Raji (cell line): ENCODE results near the gene FKBP9.

Source experiments
- POLR2A ChIP-seq: IDR thresholded peaks from 2 replicates; pipeline ENCODE4 v1.6.1; 2011; ENCODE audit warnings: low read depth, low read length, control low read depth; ENCODE audit not compliant: insufficient read depth

The FKBP9 gene

DNA sequence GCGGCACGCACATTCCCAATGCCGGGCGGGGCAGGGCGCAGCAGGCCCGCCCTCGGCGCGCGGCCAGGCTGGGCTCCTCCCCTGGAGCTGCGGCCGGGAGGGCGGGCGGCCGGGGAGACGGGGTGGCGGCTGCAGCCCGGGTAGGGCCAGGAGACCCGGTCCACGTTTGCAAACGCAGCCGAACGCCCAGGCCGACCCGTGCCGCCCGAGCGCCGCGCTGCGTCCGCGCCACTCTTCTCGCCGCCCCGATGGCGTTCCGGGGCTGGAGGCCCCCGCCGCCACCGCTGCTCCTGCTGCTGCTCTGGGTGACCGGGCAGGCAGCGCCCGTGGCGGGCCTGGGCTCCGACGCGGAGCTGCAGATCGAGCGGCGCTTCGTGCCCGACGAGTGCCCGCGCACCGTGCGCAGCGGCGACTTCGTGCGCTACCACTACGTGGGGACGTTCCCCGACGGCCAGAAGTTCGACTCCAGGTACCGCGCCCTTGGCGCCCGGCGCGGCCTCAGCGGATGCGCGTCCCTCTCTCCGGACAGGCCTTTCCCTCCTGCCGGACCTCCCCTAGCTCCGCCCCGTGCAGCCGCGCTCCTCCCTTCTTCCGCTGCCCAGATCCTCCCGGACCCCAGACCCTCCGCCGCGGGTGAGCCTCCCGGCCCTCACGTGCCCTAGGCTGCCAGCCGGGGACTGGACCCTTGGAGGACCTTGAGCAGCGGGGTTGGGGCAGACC lies at the start of gene FKBP9:
Gene FKBP9 (plus strand): TSS at position 115 of the 720 bp plus-strand sequence. CDS start 134 bp downstream, at position 249.
- no peak for TF ChIP-seq POLR2A

DNA sequence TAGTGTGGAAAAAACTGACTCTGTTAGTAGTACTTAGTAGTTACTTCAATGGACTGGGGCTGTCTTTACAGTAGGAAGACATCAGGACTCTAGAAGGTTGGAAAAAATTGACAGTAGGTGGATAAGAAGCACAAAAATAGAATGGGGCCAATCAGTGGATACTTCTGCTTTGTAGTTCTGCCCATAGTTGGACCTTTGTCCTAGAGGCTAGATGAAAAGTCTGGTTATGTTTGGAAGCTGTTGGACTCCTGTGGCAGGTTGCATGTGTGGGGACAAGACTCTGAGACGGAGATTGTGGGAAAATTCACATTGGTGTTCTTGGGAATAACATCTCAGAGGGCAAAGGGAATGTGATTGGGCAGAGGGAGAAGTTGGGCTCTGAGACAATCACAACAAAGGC lies 47.0 kb upstream of the FKBP9 start:
- no peak for TF ChIP-seq POLR2A

GRCh38 chr7:32914184-32914583 lies 43.1 kb upstream of the FKBP9 start:
- TF ChIP-seq POLR2A = no peak

- TF ChIP-seq POLR2A = no peak
Measured at GRCh38 chr7:32915041-32915536, 42.2 kb upstream of the FKBP9 start.

DNA sequence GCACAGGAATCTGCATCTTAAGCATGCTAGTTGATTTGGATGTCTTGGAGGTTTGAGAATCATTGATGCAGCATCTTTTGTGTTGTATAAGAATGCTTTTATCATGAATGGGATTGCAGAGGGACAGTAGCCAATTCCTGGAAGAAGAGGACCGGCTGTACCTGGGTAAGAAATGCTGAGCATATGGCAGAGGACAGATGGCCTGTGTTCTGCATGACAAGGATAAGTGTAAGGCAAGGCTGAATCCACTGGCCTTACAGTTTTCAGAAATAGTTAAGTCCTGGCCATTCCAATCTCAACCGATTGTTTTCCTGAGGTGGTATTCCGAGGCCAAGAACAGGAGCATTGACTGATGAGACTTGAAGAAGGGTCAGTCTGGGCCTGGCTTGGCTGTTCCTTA lies 41.2 kb upstream of the FKBP9 start:
- no peak for TF ChIP-seq POLR2A

- TF ChIP-seq POLR2A = no peak
Measured at GRCh38 chr7:32921896-32922295, 35.3 kb upstream of the FKBP9 start.

GRCh38 chr7:32928785-32929298 lies 28.4 kb upstream of the FKBP9 start:
- no peak for TF ChIP-seq POLR2A

- TF ChIP-seq POLR2A = no peak
Measured at GRCh38 chr7:32929430-32930143, 27.7 kb upstream of the FKBP9 start.

- no peak for TF ChIP-seq POLR2A
Measured at GRCh38 chr7:32930378-32930777, 26.9 kb upstream of the FKBP9 start.

GRCh38 chr7:32935558-32935957 lies 21.7 kb upstream of the FKBP9 start:
- no peak for TF ChIP-seq POLR2A

DNA sequence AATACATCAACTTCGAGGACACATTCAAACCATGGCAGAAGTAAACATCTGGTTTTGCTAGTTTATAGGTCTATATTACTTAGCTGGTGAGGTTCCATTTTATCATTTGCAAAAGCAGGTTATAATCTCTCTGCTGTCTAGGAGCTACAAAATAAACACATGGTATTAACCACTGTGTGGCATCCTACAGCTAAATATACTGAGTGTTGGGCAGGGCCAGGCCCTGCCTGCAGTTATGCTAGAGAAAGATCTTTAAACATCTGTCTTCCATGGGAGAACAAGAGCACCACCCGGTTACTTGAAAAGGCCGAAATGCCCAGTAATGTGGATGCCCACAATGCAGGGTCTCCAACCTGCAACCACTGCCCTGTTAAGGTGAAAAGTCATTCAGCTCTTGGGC lies 20.6 kb upstream of the FKBP9 start:
- TF ChIP-seq POLR2A = no peak

- TF ChIP-seq POLR2A = no peak
Measured at GRCh38 chr7:32937344-32938174, 19.7 kb upstream of the FKBP9 start.

DNA sequence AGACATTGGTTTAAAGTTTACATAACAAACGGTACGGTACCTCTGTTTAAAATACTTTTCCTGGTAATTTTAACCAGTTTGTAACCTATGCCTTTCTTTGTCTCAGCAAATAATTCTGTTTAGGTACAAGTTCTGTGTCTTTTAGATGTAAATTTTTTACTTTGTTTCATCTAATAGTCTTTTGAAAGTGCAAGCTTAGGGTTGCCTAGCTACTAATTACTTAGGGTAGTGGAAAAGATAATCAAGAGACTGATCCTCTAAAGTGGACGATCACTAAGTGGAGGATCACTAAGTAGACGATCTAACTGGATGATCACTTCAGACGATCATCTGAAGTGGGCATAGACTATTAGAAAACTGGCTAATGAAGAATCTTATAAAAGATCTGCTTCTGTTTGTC lies 16.1 kb upstream of the FKBP9 start:
- no peak for TF ChIP-seq POLR2A

DNA sequence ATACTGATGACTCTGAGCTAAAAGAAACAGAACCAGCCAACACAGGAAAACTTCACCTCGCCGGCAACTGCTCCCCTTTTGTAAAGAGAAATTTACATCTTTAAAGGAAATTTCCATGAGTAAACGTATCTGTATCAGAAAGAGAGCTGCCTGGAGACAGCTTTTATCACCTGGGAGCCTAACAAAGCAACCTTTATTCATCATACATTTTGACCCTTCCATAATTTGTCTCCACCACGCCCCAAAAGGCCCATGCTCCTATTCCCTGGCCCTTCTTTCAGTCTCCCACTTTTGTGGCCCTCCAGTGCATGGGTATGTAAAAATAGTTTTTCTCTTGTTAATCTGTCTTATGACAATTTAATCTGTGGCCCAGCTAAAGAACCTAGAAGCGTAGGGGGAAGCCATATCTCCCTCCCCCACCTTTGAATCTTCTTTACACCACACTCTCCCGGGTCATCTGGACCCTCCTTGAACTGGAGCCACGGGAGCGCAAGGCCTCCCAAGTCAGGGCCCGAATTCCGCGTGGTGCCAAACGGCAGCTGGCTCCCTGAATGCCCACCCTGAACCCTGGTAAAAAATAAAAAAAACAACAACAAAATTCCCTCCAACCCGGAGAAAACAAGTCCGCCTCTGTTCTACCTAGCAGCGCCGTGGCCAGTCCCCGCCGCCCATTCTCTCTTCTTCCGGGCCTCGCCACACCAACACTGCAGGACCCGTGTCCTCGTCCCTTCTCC lies 15.4 kb upstream of the FKBP9 start:
- TF ChIP-seq POLR2A = no peak
